Suprapubic skin (tissue), 4 donors: ENCODE results near the gene LMF1.

Experiments
- CTCF ChIP-seq, 2 donors: fragments of 200-600 bp in 1 of 2; fragments of 450-650 bp in 1 of 2; sonication (generic) in 1 of 2; IDR thresholded peaks; one replicate each; pipeline ENCODE4 v1.5.1; 2016 to 2019; ENCODE audit warnings: antibody characterized with exemption in 2 of 2, mild to moderate bottlenecking in 1 of 2, moderate library complexity in 1 of 2
- POLR2A ChIP-seq, 2 donors: fragments of 450-650 bp; IDR thresholded peaks; one replicate each; pipeline ENCODE4 v1.6.1; 2017; ENCODE audit warnings: antibody characterized with exemption in 2 of 2, mild to moderate bottlenecking in 2 of 2, moderate library complexity in 2 of 2
- POLR2AphosphoS5 ChIP-seq, 3 donors: sonication (generic); formaldehyde crosslinking; IDR thresholded peaks; one replicate each; pipeline ENCODE4 v1.6.1; 2017; ENCODE audit warnings: antibody characterized with exemption in 3 of 3

- TF ChIP-seq CTCF (IDR thresholded peaks at IDR 0.05): no peak
- no peak for TF ChIP-seq POLR2A (IDR thresholded peaks at IDR 0.05)
- no peak for TF ChIP-seq POLR2AphosphoS5 (IDR thresholded peaks at IDR 0.05)
Measured at GRCh38 chr16:908526-909155, 62.1 kb downstream of the LMF1 start.
